Measurements from ENCODE around the gene RAD51B. TPM values are rescaled to one million over a fixed set of nuclear protein-coding genes. Genes with fewer than 3 reads are reported as not detected.

The RAD51B gene
- total RNA-seq, 1 experiment from 2014 or later = 14.2 TPM

GRCh38 chr14:68730348-68730747 is 910.8 kb downstream of the RAD51B start:
- peaks cover 3% of the 10 kb centered on the region; the same call in 1 of the 2 replicates for H3K9me3 Mint-ChIP-seq
- no peak overlapping the region for H3K27ac Mint-ChIP-seq
- no peak for DNase-seq (ENCODE audit: low spot score)
- ATAC-seq = no peak
- ChIA-PET CTCF (interaction anchor here (0.8 to 1.7 kb wide), 3 partner anchors 13 to 114 kb away, joined by 3 to 6 read pairs (median 6); no protein-coding TSS in a partner anchor), POLR2A (interaction anchor here (1.4 kb wide), 1 partner anchor 63 kb away, joined by 6 read pairs; the partner anchor contains the start of gene ZFP36L1)
- H3K4me1 Mint-ChIP-seq = peaks cover 28% of the 10 kb centered on the region
- TF ChIP-seq ZSCAN18 (CRISPR knock-in tag; IDR thresholded peaks at IDR 0.05) (no peak), USF2 (CRISPR knock-in tag; IDR thresholded peaks at IDR 0.05) (no peak), STAT6 (CRISPR knock-in tag; conservative IDR thresholded peaks at IDR 0.05; ENCODE audit: low read depth) (no peak), SMAD4 (CRISPR knock-in tag; IDR thresholded peaks at IDR 0.05) (no peak), ERG (CRISPR knock-in tag; IDR thresholded peaks at IDR 0.05) (no peak), ZNF425 (CRISPR knock-in tag; conservative IDR thresholded peaks at IDR 0.05) (no peak), FOXP1 (CRISPR knock-in tag; IDR thresholded peaks at IDR 0.05; ENCODE audit: borderline replicate concordance) (no peak), HMGA2 (CRISPR knock-in tag; IDR thresholded peaks at IDR 0.05) (no peak), ATF1 (CRISPR knock-in tag; IDR thresholded peaks at IDR 0.05) (no peak), NFE2L1 (CRISPR knock-in tag; IDR thresholded peaks at IDR 0.05) (no peak), PRRX2 (CRISPR knock-in tag; IDR thresholded peaks at IDR 0.05) (no peak), AFF4 (CRISPR knock-in tag; IDR thresholded peaks at IDR 0.05; ENCODE audit: borderline replicate concordance) (no peak), TCF7 (CRISPR knock-in tag; IDR thresholded peaks at IDR 0.05; ENCODE audit: low read depth) (no peak), ZNF138 (CRISPR knock-in tag; conservative IDR thresholded peaks at IDR 0.05) (no peak), JUN (CRISPR knock-in tag; IDR thresholded peaks at IDR 0.05) (no peak)
- H3K4me3 Mint-ChIP-seq = no peak overlapping the region
- H3K27me3 Mint-ChIP-seq (ENCODE audit: low read depth) = no peaks in the 10 kb centered on the region
- no peaks in the 10 kb centered on the region for H3K36me3 Mint-ChIP-seq
